A204.1 (cell line): ENCODE data around the gene TMCC1.
"Not testable (repeated sequence)": the region's sequence is repeated elsewhere in the genome, so short reads cannot be mapped to it uniquely, and the experiment has no call there.

Experiments used
- FAIRE-seq: peaks from 2 replicates; lab custom pipeline; 2012; peaks lifted over from hg19 to GRCh38; lab: Jason Lieb, UNC

TMCC1 gene

DNA sequence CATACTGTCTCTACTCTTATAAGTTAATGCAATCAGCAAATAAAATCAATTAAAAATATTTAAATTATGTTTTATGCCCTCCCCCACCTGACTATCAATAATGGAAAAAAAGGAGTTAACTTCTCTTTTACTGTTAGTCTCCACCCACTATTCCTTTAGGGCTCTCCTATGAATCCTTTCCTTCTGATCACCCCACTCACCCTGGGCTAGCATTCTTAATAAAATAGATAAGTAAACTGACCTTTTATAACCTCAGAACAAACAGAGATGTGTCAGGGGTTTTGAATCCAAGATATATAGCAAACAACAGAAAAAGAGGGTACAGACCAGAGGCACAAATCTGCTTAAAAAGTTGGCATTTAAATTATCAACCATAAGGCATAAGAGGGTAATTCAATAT, 171.0 kb downstream of the TMCC1 start:
- FAIRE-seq = no peak

DNA sequence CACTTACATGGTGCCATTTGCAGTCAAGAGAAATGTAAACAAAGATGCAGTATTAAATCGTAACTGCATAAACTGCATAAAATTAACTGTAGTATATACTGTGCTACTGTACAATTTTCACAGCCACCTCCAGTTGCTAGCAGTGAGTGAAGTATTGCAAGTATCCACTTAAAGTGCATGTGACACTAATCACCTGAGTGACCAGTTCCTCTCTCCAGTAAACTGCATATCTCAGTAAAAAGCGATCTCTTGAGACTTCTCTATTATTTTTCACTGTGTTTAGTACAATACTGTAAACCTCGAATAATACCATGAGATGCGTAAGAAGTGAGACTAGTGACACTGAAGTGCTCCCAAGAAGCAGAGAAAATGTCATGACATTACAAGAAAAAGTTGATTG, 175.3 kb downstream of the TMCC1 start:
- no peak for FAIRE-seq

DNA sequence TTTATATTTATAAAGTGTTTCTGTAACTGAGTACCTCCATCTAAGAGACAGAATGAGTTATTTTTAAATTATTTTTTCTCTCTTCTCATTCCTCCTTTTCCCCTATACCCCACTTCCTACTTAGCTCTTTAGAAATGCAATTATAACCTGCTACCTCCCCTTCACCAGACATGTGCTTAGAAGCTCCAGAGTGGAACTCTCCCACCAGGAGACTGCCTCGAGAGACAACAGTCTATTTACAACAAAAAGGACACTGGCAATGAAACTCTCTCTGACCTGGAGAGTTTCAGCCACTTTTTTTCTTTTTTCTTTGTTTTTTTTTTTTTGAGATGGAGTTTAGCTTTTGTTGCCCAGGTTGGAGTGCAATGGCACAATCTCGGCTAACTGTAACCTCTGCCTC, 177.7 kb downstream of the TMCC1 start:
- no peak for FAIRE-seq

DNA sequence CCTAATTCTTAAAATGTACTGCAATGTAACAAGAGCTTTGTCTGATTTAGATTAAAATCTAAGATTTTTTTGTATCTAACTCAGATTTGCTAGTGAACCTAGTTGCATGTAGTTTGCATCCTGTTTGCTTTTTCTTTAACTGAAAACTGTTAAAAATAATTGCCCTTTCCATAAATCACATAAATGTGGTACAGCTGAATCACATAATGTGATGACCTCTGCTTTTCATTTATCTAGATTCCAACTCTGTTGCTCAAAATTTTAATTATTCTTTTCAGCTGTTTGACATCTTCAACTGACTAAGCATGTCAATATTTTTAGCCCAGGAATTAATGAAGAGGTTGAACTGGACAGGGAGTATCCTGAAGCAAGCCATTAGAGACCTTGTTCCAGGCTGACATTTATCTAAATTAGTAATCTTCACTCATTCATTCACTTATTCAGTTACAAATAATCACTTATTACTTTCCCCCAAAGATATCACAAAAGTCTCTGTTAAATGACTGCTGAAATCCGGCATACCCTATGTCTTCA, 185.1 kb downstream of the TMCC1 start:
- no peak for FAIRE-seq

DNA sequence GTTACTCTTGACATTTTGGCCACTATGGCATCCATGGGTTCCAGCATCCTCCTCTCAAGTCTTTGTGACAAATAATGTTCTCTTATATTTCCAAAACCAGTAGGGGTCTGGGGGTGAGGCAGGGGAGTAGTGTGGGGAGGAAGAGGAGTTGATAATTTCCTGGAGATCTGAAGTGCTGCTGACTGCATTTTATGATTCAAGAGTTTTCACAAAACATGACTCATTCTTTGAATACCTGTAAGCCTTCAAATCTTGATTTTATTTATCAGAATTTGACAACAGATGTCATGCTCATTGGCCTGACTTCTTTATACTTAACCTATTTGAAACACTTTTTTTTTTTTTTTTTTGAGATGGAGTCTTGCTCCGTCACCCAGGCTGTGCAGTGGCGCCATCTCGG, 188.2 kb downstream of the TMCC1 start:
- FAIRE-seq = no peak

DNA sequence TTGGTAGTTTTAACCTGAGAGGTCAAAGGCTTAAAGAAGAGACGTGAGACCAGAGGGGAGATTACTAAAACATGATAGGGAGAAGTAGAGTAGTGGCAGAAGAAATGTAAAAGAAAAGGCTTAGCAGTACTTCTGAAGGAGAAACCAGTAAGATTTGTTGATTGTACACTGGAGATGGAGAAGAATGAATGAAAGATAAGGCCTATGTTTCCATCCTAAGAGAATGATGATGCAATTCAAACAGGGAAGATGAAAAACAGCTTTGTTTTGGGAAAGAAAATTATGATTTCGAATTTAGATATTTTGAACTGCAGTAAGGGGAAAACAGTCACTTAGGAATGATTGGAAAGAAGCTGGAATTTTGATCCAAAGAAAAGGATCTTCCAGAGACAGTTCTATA, 189.6 kb downstream of the TMCC1 start:
- FAIRE-seq = no peak

DNA sequence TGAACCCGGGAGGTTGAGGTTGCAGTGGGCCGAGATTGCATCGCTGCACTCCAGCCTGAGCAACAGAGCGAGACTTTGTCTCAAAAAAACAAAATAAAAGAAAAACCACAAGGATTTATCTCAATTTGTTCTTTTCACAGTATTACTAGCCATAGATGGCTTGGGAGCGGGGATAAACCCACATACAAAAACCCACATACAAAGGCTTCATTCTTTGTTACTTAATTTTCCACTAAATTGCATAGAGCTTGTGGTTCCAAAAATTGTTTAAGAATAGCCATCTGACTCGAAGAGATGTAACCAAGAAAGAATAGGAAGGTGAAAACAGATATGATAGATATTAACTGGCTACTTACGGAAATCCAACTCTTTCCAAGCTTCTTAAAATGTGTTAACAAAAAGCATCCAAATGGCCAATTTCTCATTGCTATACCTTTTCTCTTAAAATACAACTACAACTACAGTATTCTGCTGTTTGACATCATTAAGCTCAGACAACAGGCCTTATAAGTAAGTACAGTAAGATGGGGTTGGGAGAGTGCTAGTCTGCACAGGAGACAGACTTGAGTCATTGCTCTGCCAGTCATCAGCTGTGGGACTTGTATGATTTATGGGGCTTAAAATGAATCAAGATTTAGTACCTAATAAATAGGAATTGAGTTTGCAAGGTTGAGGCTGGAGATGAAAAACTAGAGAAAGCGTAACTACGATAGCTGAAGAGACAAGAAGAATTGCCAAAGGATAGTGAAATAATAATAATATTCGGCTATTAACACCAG, 190.4 kb downstream of the TMCC1 start:
- no peak for FAIRE-seq

DNA sequence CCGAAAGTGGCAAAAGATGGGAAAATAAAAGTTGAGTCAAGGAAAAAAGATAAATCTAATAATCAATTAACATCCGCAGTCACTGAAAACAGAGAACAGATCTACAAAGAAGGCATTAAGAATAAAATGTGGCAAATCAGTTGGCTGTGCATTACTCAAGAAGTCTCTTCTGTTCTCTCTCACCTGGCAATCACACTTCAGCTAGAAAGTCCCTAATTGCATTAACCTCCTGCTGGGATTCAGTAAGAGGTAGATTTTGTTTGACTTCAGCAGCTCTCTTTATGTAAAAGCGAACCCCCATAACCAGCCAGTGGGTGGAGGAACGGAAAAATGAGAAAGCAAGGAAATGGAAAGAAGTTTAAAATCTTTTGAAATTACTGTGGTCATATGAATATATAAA, 192.3 kb downstream of the TMCC1 start:
- no peak for FAIRE-seq

DNA sequence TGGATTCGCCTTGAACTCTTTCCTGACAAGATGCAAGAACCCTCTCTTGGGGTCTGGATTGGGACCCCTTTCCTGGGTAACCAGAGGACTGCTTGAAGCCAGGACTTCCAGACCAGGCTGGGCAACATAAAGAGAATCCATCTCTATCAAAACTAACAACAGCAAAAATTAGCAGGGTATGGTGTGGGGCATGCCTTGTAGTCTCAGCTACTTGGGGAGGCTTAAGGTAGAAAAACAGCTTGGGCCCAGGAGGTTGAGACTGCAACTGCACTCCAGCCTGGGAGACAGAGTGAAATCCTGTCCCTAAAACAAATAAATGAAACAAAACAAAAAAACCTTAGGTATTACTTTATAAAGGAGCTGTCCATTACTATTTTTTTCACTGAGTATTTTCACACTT, 193.9 kb downstream of the TMCC1 start:
- FAIRE-seq = no peak

DNA sequence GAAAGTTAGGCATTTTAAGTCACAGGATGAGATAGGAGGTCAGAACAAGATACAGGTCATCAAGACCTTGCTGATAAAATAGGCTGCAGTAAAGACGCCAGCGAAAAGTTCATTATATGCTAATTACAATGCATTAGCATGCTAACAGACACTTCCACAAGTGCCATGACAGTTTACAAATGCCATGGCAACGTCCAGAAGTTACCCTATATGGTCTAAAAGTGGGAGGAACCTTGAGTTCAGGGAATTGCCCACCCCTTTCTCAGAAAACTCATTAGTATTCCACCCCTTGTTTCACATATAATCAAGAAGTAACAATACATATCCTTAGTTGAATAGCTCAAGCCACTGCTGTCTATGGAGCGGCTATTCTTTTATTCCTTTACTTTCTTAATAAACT, 194.3 kb downstream of the TMCC1 start:
- FAIRE-seq = no peak

DNA sequence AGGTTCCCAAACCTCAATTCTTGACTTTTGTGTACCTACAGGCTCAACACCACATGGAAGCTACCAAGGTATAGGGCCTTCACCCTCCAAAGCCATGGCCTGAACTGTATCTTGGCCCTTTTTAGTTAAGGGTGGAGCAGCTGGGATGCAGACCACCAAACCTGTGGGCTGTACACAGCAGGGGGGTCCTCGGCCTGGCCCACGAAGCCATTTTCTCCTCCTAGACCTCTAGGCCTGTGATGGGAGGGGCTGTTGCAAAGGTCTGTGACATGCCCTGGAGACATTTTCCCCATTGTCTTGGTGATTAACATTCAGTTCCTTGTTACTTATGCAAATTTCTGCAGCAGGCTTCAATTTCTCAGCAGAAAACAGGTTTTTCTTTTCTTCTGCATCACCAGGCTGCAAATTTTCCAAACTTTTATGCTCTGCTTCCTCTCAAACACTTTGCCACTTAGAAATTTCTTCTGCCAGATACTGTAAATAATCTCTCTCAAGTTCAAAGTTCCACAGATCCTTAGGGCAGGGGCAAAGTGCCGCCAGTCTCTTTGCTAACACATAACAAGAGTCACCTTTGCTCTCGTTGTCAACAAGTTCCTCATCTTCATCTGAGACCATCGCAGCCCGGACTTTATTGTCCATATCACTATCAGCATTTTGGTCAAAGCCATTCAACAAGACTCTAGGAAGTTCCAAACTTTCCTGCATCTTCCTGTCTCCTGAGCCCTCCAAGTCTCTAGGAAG, 196.1 kb downstream of the TMCC1 start:
- FAIRE-seq = no peak

DNA sequence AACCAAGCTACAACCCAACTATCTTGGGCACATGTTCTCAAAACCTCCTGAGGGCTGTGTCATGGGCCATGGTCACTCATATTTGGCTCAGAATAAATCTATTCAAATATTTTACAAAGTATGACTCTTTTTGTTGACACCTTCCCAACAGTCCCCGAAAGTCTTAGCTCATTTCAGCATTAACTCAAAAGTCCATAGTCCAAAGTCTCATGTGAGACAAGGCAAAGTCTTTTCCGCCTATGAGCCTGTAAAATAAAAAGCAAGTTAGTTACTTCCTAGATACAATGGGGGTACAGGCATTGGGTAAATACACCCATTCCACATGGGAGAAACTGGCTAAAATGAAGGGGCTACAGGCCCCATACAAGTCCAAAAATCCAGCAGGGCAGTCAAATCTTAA, 197.1 kb downstream of the TMCC1 start:
- not testable (repeated sequence) for FAIRE-seq

DNA sequence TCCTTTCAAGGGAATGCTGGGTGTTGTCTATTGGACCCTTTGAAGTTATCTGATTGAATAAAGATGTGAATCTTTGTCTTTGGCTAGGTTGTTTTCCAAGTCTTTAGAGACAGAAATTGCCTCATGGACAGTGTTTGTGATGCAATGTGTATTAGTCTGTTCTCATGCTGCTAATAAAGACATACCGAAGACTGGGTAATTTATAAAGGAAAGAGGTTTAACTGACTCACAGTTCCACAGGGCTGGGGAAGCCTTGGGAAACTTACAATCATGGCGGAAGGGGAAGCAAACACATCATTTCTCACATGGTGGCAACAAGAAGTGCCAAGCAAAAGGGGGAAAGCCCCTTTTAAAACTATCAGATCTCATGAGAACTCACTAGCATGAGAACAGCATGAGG, 198.3 kb downstream of the TMCC1 start:
- no peak for FAIRE-seq

DNA sequence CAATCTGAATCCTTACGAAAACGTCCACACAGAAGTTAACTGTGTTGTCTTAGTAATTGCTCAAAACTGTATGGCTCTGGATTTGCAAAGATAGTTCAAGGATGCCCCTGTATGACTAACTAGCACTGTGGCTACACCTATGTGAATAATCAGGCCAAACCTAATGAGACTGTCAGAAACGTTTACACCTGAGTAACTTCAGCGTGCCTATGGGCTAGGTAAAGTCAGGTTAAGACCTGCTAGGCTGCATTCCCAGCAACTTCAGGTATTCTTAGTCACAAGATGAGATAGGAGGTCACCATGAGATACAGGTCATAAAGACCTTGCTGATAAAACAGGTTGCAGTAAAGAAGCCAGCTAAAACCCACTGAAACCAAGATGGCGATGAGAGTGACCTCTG, 199.3 kb downstream of the TMCC1 start:
- no peak for FAIRE-seq

DNA sequence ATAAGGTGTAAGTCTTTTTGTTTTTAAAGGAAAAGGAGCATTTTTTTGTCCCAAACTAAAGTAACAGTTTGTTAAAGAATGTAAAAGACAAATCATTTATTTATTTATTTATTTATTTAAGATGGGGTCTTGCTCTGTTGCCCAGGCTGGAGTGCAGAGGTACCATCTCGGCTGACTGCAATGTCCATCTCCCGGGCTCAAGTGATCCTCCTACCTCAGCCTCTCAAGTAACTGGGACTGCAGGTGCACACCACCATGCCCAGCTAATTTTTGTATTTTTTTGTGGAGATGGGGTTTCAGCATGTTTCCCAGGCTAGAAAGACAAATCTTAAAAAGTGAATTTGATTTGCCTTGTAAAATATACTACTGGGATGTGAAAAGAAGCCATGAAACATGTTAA, 200.8 kb downstream of the TMCC1 start:
- no peak for FAIRE-seq

DNA sequence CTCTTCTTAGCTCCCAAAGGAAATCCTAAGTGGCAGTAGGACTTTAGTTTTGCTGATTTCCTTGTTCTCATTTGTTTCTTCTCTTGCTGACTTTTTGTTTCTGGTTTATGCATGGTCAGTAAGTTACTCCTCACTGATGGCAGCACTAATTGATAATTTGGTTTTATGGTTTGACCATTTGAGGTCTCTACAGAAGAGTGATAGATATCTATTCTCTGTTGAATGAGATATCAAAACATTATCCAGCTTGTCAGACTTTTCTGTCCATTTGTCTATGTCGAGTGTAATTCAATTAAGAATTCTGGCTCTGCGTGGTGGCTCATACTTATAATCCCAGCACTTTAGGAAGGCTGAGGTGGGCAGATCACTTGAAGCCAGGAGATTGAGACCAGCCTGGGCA, 202.5 kb downstream of the TMCC1 start:
- FAIRE-seq = no peak

DNA sequence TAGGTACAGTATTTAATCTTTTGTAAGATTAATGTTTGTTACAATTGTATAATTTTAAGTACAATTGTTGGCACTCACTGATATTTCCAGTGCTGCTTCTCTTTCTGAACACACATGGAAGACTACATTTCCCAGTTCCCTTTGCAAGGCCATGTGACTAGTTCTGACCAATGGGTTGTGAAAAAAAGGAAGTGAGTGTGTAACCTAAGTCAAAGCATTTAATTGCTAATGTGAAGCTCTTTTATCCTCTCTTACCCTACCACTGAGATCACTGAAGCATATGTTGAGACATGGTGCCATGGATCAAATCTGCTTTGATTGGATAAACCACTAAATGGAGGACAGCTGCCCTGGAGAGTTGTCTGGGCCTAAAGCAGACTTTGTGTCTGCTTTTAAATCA, 203.1 kb downstream of the TMCC1 start:
- peak; percentile 40 for FAIRE-seq

DNA sequence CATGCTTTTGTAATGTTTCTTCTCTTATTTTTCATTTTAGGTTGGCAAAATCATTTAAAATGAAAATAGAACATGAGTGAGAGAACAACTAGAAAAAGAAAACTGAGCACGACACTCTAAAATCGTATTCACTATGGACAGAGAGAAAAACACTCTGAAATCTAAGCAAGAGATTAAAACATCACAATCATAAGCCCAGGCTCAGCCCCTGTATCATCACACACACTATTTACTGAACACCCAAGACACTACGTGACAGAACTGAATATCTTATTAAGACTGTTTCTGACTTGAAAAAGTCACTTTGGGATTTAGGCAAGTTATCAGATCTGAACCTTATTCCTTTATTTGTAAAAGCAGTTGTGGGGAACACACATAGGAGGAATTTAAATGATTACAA, 204.5 kb downstream of the TMCC1 start:
- no peak for FAIRE-seq

DNA sequence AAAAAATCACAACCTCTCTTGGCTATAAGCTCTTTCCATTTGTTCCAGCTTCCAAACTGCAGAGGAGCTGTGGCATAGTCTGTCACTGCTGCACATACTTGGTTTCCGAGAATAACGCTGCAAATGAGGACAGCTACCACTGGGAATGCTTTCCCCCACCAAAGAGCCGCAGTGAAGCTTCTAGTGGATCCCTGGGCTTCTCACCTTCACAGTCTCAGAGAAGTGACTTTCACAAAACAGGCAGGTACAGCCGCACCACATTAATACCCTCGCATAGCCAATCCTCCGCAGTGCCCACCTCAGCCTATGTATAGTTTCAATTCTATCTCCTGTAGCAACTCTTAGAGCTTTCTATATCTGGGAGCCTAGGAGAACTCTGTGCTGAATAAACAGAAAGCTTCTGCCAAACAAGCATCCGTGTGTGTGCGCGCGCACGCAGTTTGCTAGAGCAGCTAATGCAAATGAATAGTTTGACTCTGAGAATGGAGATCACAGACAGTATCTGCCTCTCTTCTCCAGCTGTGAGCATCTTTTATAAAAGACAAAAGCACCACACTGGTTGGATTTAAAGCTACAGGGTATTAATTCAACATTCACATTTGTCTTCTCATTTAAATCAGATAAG, 205.1 kb downstream of the TMCC1 start:
- FAIRE-seq = no peak

DNA sequence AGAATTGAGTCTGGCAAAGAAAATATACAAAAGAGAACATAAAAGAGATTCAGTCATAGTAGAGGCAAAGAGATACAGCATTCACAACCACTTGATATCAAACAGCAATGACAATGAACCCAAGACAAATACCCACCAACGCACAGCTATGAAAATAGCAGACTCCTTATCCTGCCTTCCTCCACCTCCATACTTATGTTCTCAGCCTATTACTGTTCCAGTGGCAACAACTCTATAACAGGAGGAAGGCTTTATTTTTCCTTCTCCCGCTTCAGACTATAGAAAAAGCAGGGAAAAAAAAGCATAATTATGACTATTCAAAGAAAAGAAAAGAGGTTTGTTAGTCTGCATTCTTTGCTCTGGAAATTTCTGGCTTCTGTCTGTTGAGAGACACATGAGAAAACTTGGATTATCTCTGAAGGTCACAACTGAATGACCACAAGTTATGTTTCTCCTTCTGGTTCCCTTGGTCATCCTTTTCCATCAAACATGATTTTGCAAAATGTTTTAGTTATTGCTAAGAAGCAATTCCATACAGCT, 205.9 kb downstream of the TMCC1 start:
- no peak for FAIRE-seq

DNA sequence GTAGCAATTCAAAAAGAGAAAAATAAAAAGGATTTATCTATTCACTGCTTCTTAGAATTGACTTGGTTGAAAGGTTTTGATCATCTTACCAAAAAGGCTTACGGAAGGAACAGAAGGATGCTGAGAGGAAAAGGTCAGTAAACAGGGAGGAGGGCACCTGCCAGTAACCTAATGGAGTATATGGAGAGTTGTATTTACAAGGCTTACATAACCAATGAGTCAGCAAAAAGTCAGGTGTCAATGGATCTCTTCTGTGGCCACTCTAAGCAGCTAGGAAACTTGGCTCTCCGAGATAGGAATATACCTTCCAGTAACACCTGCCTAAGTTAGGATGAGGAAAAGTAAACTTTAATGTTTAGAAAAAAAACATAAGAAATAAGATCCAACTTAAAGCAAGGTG, 206.6 kb downstream of the TMCC1 start:
- no peak for FAIRE-seq

DNA sequence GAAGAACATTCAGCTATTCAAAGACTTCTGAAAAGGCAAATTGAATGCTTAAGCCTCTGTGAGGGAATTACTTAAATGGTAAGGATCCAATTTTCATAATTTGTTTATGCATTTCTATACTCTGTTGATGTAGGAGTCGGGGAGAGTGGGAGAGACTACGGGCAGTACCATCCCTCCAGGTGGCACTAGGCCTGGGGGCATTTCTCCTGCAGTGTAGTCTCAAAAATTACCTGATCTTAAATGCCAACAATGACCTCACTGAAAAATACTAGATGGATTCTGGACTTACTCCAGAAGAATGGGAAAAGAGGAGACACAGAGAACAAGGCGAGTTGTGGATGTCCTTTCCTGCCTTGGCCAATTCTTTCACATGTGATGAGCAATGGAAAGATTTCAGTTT, 209.2 kb downstream of the TMCC1 start:
- no peak for FAIRE-seq

DNA sequence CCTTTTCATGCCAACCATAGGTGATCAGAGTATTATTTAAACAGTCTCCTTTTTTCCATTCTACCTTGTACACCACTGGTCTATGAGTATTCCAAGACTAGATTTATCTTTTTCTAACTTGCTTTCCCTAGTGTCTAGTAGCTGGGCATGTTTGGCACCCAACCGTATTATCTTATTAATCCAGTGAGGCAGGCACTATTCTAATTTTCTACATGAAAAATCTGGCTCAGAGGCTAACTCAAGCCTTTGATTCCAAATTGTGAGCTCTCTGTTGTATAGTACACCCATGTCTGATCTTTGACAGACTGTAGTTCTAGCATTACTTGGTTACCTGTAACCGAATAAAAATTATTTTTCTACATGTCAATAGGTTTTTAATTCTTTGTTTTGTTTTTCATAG, 210.3 kb downstream of the TMCC1 start:
- FAIRE-seq = no peak
